Left colon (tissue), 2 donors: ENCODE results near the gene CES3. TPM values are rescaled to one million over a fixed set of nuclear protein-coding genes. Genes with fewer than 3 reads are reported as not detected.
A peak's percentile ranks its signal among the peaks of the same experiment; 100 is the strongest.

Experiments used
- ATAC-seq: fragments of 200-7000 bp; cut with Tn5 transposase; one replicate; pipeline ENCODE4 v1.9.1; 2020; ENCODE audit warnings: mild to moderate bottlenecking, moderate library complexity
- DNase-seq, 2 donors: peaks; one replicate each; pipeline ENCODE4 v3.0.0-alpha.2; 2020
- intact Hi-C, 2 donors: fragments of 100-400 bp; cut with DNase I in 1 of 2; cut with micrococcal nuclease in 1 of 2; formaldehyde crosslinking; loops; one replicate each; pipeline versions ENCODE4 v1.11.2 to v1.14.0; 2022; cut with DNase I, micrococcal nuclease
- total RNA-seq, 2 donors: library from RNA; stranded (reverse); fragmentation: NEBNext Ultra II Directional; extraction: Animal tissue kit (Norgen Biotek cat#: 25700); gene quantifications; one replicate each; pipeline ENCODE4 v1.2.1, GENCODE V29; 2021
- donor health status: DM: no; HTN: no; CAD: no.
- donor health status: DM: yes; HTN: yes; CAD: no.

Gene CES3
- total RNA-seq, 2 donors from 2014 or later: 201 to 203 TPM

- intact Hi-C loops: no loop called here
- peak; percentile 37 to 67 for DNase-seq
- ATAC-seq: peak; percentile 67
Measured at GRCh38 chr16:67013823-67014633, 53.0 kb downstream of the CES3 start.

- DNase-seq (peak in 1 of 2 donors; percentile 20), ATAC-seq (no peak)
- intact Hi-C loops: no loop called here
Measured at GRCh38 chr16:67014634-67015312, 53.7 kb downstream of the CES3 start.

GRCh38 chr16:67015313-67015731, 54.3 kb downstream of the CES3 start:
- ATAC-seq (peak; percentile 34), DNase-seq (peak in 1 of 2 donors; percentile 24)
- intact Hi-C loops: no loop called here

- no peak for ATAC-seq
- intact Hi-C loops: no loop called here
- DNase-seq: no peak
Measured at GRCh38 chr16:67016143-67016542, 55.1 kb downstream of the CES3 start.

GRCh38 chr16:67016681-67017420, 55.8 kb downstream of the CES3 start:
- ATAC-seq (no peak), DNase-seq (peak in 1 of 2 donors; percentile 18)
- intact Hi-C loops: no loop called here

- intact Hi-C loops: no loop called here
- DNase-seq: no peak
- ATAC-seq: no peak
Measured at GRCh38 chr16:67017421-67017750, 56.3 kb downstream of the CES3 start.

- ATAC-seq (peak; percentile 93), DNase-seq (peak; percentile 82 to 83)
- intact Hi-C loops: no loop called here
Measured at GRCh38 chr16:67017810-67018488, 56.9 kb downstream of the CES3 start.

GRCh38 chr16:67019171-67019570, 58.1 kb downstream of the CES3 start:
- DNase-seq (no peak), ATAC-seq (no peak)
- intact Hi-C loops: no loop called here

- ATAC-seq (no peak), DNase-seq (no peak)
- intact Hi-C loops: no loop called here
Measured at GRCh38 chr16:67021321-67021720, 60.3 kb downstream of the CES3 start.

GRCh38 chr16:67022531-67023214, 61.6 kb downstream of the CES3 start:
- ATAC-seq: no peak
- intact Hi-C loops: no loop called here
- no peak for DNase-seq

- ATAC-seq (no peak), DNase-seq (no peak)
- intact Hi-C loops: no loop called here
Measured at GRCh38 chr16:67023689-67024088, 62.6 kb downstream of the CES3 start.

Other genes starting within 250 kb of the CES3 start
- gene DYNC1LI2, start 209.7 kb upstream of the CES3 start, total RNA-seq: 100 to 1,000 TPM; 165 to 171 TPM
- gene TERB1, start 159.7 kb upstream of the CES3 start, total RNA-seq: under 1 TPM in 1 of 2 donors, not detected in 1; 0.11 TPM
- gene NAE1, start 130.3 kb upstream of the CES3 start, total RNA-seq: 10 to 100 TPM; 45.7 to 53.2 TPM
- 100 to 1,000 TPM; 157 to 205 TPM for gene CA7, start 116.9 kb upstream of the CES3 start, total RNA-seq
- gene PDP2, start 80.8 kb upstream of the CES3 start, total RNA-seq: 10 to 100 TPM; 16.7 to 28.6 TPM
- 1 to 10 TPM in 1 of 2 donors, under 1 TPM in 1; 0.75 to 2.2 TPM for gene CDH16, start 42.4 kb upstream of the CES3 start, total RNA-seq
- gene RRAD, start 35.7 kb upstream of the CES3 start, total RNA-seq: 1 to 10 TPM; 3.9 to 4.4 TPM
- 100 to 1,000 TPM in 1 of 2 donors, 10 to 100 TPM in 1; 82.7 to 109 TPM for gene CIAO2B, start 26.9 kb upstream of the CES3 start, total RNA-seq
- 100 to 1,000 TPM; 566 to 624 TPM for gene CES2, start 25.8 kb upstream of the CES3 start, total RNA-seq
- gene CES4A, start 27.3 kb downstream of the CES3 start, total RNA-seq: 10 to 100 TPM in 1 of 2 donors, 1 to 10 TPM in 1; 6.6 to 12.1 TPM
- 10 to 100 TPM; 25.8 to 27.0 TPM for gene CBFB, start 67.9 kb downstream of the CES3 start, total RNA-seq
- 10 to 100 TPM; 11.3 to 13.9 TPM for gene PHAF1, start 148.7 kb downstream of the CES3 start, total RNA-seq
- 1 to 10 TPM; 2.9 to 4.3 TPM for gene B3GNT9, start 189.7 kb downstream of the CES3 start, total RNA-seq
- 10 to 100 TPM; 25.5 to 27.4 TPM for gene TRADD, start 198.6 kb downstream of the CES3 start, total RNA-seq
- gene FBXL8, start 198.7 kb downstream of the CES3 start, total RNA-seq: 10 to 100 TPM; 20.2 to 23.0 TPM
- gene HSF4, start 203.5 kb downstream of the CES3 start, total RNA-seq: 10 to 100 TPM; 36.5 to 39.2 TPM
- gene NOL3, start 209.3 kb downstream of the CES3 start, total RNA-seq: 10 to 100 TPM; 23.1 to 30.2 TPM
- 10 to 100 TPM; 21.9 to 30.8 TPM for gene MATCAP1, start 222.7 kb downstream of the CES3 start, total RNA-seq
- 1 to 10 TPM; 2.3 to 5.9 TPM for gene EXOC3L1, start 228.9 kb downstream of the CES3 start, total RNA-seq
- gene E2F4, start 230.9 kb downstream of the CES3 start, total RNA-seq: 10 to 100 TPM; 59.1 to 81.4 TPM
- 10 to 100 TPM; 58.1 to 60.5 TPM for gene ELMO3, start 237.9 kb downstream of the CES3 start, total RNA-seq